ENCODE data around the gene DGKB. TPM values are rescaled to one million over a fixed set of nuclear protein-coding genes. Genes with fewer than 3 reads are reported as not detected.

The DGKB gene
- total RNA-seq, 1 donor from 2014 or later = not detected

GRCh38 chr7:14761510-14762296, 140.8 kb downstream of the DGKB start:
- DNase-seq (ENCODE audit: low read depth, low spot score) = no peak

- DNase-seq (ENCODE audit: low read depth, low spot score) = no peak
Measured at GRCh38 chr7:14760730-14761478, 141.6 kb downstream of the DGKB start.

DNA sequence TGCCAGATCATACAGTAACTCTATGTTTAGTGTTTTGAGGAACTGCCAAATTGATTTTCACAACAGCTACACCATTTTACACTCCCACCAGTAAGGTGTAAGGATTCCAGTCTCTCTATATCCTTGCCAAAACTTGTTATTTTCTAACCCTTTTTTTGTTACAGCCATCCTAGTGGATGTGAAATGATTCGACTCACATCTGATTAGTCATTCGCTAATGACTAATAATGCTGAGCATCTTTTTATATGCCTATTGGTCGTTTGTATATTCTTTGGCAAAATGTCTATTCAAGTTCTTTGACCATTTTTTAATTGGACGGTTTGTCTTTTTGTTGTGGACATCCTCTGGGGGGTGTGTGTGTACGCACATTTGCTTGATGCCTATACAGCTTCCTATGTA, 142.8 kb downstream of the DGKB start:
- DNase-seq (ENCODE audit: low read depth, low spot score) = no peak

DNA sequence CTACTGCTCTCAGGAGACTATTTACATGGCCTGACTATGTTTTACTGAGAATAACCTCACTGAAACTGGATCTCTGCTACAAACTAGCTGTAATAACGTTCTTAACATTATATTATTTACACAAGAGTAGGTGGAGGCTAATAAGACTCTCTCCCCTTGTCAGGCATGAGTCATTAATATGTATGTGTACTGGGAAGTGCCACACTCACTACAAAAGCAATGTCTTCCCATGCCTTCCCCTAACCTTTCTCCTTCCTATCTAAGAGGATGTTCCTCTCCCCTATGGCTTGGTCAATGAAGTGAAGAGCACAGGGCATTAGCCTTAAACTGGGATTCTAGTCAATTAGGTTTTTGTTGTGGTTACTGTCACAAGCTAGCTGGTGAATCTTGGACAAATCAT, 147.9 kb downstream of the DGKB start:
- no peak for DNase-seq (ENCODE audit: low read depth, low spot score)

- no peak for DNase-seq (ENCODE audit: low read depth, low spot score)
Measured at GRCh38 chr7:14752301-14752700, 150.2 kb downstream of the DGKB start.

GRCh38 chr7:14751461-14751860, 151.1 kb downstream of the DGKB start:
- peak; percentile 8 for DNase-seq (ENCODE audit: low read depth, low spot score)

DNA sequence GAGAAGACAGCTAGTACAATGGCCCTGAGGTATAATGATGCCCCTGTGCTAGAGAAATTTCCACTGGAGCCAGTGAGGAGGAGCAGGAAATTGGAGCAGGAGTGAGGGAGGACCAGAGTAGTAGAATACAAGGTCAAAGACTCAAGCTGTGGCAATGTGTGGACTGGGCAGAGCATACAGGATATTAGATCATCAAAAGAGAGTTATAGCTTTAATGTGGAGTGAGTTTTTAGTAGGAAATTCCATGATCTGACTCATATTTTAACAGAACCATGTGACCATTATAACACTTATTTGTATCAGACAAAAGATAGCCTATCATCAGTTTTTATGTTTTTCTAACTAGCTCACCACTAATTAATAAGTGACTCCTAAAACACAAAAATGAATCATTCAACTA, 154.1 kb downstream of the DGKB start:
- DNase-seq (ENCODE audit: low read depth, low spot score) = peak; percentile 75

- peak; percentile 8 for DNase-seq (ENCODE audit: low read depth, low spot score)
Measured at GRCh38 chr7:14747701-14748100, 154.8 kb downstream of the DGKB start.

GRCh38 chr7:14745076-14745475, 157.5 kb downstream of the DGKB start:
- DNase-seq (ENCODE audit: low read depth, low spot score) = no peak

GRCh38 chr7:14740606-14741005, 161.9 kb downstream of the DGKB start:
- no peak for DNase-seq (ENCODE audit: low read depth, low spot score)

GRCh38 chr7:14739841-14740185, 162.7 kb downstream of the DGKB start:
- no peak for DNase-seq (ENCODE audit: low read depth, low spot score)

DNA sequence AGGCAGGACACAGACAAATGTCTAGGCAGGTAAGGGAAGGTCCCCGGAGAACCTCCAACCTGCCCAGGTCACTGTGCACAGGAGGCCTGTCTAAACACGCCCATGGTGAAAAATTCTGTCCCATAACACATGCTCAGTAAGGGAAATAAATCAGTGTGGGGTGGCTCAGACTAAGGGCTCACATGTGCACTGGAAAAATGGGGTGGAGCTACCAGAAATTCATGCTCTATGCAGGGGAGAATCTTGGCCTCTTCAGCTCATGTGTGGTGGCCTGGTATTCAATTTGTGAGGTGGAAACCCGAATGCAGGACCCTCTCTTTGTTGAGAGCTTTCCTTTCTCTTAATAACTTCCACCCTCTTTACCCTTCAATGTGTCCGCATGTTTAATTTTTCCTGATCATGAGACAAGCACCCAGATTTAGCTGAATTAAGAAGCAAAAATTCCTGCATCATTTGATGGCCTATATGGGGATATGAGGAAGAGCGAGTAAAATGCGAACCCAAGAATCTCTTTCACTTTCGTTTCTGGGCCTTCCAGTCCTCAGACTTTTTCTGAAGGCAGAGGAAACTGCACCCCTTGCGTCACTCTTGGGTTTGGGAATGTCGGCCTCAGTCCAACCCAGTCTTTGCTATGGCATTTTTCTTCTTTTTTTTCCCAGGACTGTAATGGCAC, 163.2 kb downstream of the DGKB start:
- DNase-seq (ENCODE audit: low read depth, low spot score) = no peak

- DNase-seq (ENCODE audit: low read depth, low spot score) = no peak
Measured at GRCh38 chr7:14738086-14738485, 164.5 kb downstream of the DGKB start.

- no peak for DNase-seq (ENCODE audit: low read depth, low spot score)
Measured at GRCh38 chr7:14734839-14735321, 167.7 kb downstream of the DGKB start.

- DNase-seq (ENCODE audit: low read depth, low spot score) = no peak
Measured at GRCh38 chr7:14720785-14721184, 181.8 kb downstream of the DGKB start.

- DNase-seq (ENCODE audit: low read depth, low spot score) = no peak
Measured at GRCh38 chr7:14717816-14718215, 184.7 kb downstream of the DGKB start.

DNA sequence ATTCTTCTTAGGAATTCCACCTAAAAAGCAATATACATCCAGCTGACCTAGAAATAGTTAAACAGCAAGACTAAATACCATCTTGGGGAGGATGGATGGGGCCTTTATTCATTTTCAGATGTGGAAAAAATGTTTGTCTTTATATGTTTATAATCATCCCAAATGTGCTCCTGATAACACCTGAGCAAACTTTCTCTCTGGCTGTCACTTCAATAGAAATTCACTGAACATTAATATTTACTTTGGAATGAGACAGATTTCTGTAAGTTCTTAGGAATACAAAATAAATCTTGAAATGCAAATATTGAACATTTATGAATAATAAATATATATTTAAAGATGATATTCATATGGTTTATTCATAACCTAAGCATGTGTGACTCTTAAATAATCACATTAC, 185.4 kb downstream of the DGKB start:
- DNase-seq (ENCODE audit: low read depth, low spot score) = no peak

DNA sequence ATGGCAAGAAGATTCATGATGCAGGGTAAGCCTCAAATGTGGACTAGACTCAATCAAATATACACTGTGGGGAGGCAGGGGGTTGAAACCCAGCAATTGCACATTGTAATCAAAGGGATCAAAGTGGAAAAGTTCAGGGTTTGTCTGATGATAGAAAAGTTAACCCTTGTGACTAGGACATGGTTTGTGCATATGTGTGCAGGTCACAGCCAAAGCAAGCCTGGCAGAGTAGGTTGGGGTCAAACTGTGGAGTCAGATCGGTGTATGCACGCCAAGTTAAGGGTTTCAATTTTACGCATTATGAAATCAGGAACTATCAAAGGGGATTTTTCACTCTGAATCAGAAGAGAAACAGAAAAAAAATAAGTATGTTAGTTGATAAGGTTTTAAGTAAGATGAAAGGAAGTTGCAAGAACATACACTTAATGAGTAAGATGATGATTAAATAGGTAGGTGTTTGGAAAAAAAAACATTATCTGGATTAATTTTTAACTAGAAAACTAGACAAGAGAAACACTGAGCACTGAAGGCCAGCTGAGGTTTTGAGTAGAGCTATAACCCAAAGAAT, 188.3 kb downstream of the DGKB start:
- DNase-seq (ENCODE audit: low read depth, low spot score) = no peak

GRCh38 chr7:14698239-14698638, 204.3 kb downstream of the DGKB start:
- no peak for DNase-seq (ENCODE audit: low read depth, low spot score)

- no peak for DNase-seq (ENCODE audit: low read depth, low spot score)
Measured at GRCh38 chr7:14697684-14698083, 204.9 kb downstream of the DGKB start.

DNA sequence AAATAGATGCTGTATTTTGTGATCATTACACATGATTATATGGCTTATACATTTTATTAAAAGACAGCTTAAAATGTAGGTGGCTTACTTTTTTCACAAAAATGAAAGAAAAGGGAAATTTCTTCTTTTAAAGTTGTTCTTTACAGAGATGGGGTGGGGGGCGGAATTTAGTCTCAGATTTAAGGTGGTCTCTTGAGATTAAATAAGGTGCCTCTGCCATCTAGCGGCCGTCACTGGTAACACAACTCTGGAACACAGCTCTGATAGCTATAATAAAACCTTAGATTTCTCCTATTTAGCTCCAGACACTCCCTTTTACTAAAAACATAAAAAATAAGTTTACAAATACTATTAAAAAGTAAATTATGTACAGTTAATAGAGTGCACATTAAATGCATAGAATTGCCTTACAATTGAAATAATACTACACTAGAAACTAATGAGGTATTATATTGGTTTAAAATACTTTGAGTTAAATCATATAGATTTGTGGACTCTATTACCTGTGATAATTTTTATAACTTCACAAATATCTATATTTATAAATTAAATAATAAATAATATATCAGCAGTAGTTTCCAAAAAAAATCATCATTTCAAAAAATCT, 210.9 kb downstream of the DGKB start:
- DNase-seq (ENCODE audit: low read depth, low spot score) = no peak

DNA sequence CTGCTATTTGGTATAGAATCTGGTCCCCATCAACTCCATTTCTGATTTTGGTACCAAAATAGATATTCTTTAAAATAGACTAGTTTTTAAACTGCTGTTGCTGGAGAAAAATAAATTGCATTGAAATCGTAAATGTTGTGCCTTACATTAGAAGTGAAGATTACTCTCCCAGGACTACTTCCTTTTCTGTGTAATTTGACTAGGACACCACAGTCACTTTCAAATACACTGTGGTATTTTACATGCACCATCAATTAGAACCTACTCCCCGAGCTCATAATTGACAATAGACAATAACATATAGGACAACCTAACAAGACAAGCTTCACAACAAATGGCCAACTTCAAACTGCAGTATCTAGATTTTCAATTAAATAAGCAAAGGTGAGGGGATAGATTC, 211.5 kb downstream of the DGKB start:
- no peak for DNase-seq (ENCODE audit: low read depth, low spot score)
